IPS-18c (cell line): Measurements from ENCODE around the gene CDK14.

Experiments used
- H3K4me3 ChIP-seq: 2 replicates; pipeline ENCODE4 v1.7.0; 2013; ENCODE audit warnings: low read depth, mild to moderate bottlenecking, low read length, moderate library complexity; ENCODE audit not compliant: insufficient read depth
- H3K9me3 ChIP-seq: one replicate; pipeline ENCODE4 v1.6.1; 2013; ENCODE audit warnings: mild to moderate bottlenecking, low read length, moderate library complexity; ENCODE audit not compliant: control insufficient read depth, insufficient read depth

The CDK14 gene

DNA sequence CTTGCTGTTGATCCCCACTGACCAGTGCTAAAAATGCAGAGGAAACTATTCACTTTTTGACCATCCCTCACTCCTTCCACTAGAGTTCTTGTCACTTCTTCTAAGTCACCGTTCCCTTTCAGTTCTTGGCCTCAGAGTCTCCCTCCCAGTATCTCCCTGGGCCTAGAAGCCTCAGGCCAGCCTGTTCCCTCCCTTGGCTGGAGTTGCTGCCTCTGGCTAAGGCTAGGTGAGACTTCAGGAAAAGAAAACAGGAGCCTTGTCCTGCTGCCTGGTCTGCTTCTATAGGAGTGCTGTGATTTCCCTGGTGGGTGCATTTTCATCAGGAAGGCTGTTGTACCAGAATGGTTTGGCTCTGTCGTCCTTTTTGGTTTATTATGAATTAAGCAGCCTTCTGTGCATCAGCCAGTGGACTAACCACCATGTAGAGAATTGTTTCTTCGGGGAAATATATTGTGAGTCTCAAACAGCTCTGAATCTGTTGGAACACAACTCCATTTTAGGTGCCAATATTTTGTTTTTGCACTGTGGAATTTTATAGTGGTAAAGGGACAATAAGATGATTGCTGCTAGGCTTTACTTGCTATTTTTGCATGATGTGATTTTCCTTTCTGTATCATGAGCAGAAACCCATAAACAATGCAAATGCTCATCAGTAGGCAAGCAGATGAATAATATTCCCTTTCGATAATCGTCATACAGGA lies 434.7 kb downstream of the CDK14 start:
- no peak overlapping the region for H3K4me3 ChIP-seq
- H3K9me3 ChIP-seq: no peaks in the 10 kb centered on the region

DNA sequence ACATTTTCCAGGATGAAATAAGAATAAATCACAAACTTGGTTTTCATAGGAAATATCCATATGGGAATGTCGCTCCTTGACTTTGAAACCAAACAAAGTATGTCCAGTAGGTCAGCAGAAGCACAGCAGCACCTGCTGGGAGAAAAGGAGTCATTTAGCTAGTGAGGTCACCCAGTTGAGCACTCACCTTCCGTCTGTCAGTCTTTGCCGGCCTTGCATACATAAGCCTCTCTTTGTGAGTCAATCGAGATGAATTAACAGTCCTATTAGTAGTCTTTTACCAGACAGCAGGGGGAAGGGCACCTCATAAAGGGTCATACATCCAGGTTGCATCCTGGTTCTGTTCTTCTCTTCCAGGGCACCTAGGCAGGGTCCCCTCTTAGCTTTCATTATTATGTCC lies 435.6 kb downstream of the CDK14 start:
- Histone ChIP-seq H3K4me3 (no peak overlapping the region), H3K9me3 (no peaks in the 10 kb centered on the region)

DNA sequence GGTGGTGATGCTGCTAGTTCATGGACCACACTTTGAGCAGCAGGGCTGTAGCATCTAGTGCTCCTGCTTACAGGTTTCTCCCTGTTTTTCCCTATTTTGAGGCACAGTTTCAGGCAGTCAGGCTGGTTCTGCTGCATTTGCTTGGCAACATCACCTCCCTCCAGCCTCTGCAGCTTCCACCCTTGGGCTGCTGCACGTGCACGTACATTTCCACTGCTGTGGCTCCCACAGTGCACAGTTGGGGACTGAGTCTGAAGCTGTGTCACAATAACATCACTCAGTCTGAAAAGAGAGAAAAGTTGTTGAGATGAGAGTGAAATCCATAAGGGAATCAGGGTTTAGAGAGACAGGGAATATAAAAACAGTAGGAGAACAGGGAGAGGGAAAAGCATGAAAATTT lies 437.5 kb downstream of the CDK14 start:
- Histone ChIP-seq H3K4me3 (no peak overlapping the region), H3K9me3 (no peaks in the 10 kb centered on the region)

DNA sequence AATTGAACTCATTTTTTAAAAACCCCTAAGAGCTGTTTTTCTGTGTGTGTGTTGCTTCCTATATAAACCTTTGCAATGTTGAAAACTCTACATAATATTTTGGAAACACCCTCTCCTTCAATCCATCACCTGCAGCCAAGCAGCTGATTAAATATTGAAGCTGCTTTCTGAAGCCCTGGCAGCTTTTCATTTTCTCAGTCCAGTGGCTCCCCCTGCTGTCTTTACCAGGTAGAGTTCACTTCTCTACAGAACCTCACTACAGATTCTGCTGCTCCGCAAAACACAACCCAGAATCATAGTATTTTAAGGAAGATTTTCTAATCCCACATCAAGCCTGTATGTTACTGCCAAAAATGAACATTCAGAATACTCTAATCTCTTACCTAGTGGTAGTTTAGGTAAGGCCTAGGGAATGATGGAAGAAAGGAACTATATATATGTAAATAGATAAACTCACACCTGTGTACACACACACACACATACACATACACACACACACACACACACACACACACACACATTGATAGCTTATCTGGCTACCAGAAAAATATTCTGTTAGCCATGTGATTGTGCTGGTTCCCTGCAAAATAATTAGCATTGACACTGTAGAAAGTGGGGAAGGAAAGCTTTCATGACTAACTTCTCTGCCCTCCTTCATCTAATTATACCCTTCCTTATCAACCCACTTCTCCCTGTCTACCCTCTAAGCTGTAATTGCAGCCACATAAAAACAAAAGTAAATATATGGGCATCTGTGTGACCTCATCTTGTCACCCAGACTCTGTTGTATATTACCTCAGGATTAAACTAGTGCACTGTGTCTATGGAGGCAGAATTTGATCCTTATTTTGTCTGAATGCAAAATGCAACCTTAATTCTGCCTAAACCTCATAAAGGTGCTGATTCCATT lies 438.6 kb downstream of the CDK14 start:
- H3K9me3 ChIP-seq: no peaks in the 10 kb centered on the region

DNA sequence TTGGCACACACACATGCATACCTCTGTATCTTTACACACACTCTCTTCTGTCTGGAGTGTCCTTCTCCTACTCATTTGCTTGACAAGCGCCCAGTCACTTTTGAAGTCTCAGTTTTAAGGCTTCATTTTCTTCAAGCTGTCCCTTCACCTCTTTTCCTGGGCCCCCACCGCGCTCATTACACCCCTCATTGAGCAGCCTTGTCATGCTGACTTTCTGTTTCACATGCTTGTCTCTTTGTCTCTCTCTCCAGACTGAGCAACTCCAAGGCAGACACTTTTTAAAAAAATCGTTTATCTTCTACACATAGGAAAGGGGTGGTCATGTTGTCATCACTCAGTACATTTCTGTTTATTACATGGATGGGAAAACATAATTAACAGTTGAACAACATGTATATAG lies 442.9 kb downstream of the CDK14 start:
- no peaks in the 10 kb centered on the region for H3K9me3 ChIP-seq
- no peak overlapping the region for H3K4me3 ChIP-seq

More for the DNA sequence above, 438.6 kb downstream of the CDK14 start:
- no peak overlapping the region for H3K4me3 ChIP-seq

DNA sequence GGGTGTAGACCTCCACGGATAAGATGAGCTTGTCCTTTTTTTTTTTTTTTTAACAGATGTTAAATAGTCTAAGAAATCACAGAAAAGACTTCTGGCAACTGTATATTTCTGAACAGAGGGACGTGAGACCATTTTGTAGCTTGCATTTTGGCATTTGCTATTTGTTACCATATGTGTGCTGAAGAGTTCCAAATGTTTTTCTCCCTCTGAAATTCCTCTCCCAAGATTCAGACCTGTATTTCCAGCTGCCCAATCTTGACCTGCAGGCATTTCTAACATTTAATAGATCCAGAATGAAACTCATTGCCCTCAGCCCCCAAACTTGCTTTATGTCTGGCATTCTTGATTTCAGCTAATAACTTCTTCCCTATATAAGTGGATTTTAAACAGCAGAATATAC lies 445.0 kb downstream of the CDK14 start:
- H3K9me3 ChIP-seq: no peaks in the 10 kb centered on the region
- H3K4me3 ChIP-seq: no peak overlapping the region

DNA sequence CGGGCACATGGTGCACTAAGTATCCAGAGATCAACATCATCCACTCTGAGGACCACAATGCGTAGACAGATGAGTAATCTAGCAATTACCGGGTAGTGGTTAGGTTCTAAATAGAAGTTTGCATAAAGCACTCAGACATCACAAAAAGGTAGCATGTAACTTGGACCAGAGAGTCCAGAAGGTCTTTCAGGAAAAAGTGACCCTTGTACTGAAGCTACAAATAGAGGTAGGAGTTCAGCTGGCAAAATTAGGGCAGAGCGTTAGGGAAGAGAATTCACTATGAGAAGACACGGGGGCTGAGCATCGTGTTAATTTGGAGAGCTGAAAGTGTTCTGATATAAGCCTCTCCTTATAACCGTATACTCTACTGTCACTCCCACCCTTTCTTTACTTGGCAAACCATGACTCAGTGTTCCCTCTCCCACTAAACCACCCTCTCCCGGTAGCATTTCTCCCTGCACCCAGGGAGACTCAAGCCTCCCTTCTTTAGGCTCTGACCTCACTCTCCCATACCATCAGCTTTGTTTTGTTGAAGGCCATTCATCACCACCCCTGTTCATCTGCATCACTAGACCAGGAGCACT lies 445.9 kb downstream of the CDK14 start:
- H3K9me3 ChIP-seq: no peaks in the 10 kb centered on the region
- H3K4me3 ChIP-seq: no peak overlapping the region

DNA sequence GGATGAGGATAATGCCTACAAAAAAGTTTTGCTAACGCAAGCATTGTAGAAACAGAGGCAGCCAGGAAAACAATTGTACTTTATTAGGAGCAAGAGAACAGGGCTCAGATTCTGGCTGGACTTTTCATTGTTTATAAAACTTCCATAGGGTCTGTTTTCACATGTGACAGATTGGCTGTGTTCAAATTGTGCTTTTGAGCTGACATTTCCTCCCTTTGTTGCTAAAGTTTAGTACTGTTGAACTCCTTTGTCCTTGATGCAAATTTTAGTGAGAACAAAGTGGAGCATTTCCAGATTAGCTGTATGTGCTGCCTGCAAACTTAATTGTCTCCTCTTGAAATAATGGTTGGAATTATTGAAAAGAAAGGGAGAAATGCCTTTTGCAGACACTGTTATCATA lies 447.1 kb downstream of the CDK14 start:
- H3K9me3 ChIP-seq: no peaks in the 10 kb centered on the region
- H3K4me3 ChIP-seq: no peak overlapping the region

DNA sequence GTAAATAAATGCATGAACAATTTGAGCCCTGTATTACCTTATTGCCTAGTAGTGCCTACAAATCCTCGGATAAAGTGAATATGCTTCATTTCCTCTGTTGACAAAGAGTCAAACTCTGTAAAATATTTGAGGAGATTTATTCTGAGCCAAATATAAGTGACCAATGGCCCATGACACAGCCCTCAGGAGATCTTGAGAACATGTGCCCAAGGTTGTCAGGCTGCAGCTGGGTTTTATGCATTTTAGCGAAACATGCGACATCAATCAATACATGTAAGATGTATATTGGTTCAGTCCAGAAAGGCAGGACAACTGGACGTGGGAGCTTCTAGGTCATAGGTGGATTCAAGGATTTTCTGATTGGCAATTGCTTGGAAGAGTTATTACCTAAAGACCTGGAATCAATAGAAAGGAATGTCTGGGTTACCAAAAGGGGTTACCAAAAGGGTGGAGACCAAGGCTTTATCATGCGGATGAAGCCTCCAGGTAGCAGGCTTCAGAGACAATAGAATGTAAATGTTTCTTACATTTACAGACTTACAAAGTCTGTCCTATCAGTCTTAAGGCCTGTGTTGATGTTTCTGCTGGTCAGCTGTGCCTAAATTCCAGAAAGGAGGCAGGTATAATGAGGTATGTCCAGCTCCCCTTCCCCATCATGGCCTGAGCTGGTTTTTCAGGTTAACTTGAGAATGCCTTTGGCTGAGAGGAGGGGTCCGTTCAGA lies 448.0 kb downstream of the CDK14 start:
- H3K9me3 ChIP-seq: no peaks in the 10 kb centered on the region
- H3K4me3 ChIP-seq: no peak overlapping the region

DNA sequence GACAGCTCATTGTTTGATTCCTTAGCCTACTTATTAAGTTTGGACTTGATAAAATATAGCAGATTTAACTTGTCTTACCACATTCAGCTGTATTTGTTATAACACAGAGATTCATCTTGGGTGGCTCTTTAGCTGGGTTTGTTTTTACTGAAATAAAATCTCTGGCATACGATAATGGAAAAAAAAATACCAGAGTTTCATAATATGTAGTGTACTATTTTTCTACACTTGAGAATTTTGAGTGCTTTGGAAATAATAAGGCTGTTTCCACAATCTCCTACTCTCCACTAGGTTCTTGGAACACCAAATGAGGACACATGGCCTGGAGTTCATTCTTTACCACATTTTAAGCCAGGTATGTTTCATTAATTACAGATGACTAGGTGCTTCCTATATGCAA lies 449.5 kb downstream of the CDK14 start:
- Histone ChIP-seq H3K9me3 (no peaks in the 10 kb centered on the region), H3K4me3 (no peak overlapping the region)

DNA sequence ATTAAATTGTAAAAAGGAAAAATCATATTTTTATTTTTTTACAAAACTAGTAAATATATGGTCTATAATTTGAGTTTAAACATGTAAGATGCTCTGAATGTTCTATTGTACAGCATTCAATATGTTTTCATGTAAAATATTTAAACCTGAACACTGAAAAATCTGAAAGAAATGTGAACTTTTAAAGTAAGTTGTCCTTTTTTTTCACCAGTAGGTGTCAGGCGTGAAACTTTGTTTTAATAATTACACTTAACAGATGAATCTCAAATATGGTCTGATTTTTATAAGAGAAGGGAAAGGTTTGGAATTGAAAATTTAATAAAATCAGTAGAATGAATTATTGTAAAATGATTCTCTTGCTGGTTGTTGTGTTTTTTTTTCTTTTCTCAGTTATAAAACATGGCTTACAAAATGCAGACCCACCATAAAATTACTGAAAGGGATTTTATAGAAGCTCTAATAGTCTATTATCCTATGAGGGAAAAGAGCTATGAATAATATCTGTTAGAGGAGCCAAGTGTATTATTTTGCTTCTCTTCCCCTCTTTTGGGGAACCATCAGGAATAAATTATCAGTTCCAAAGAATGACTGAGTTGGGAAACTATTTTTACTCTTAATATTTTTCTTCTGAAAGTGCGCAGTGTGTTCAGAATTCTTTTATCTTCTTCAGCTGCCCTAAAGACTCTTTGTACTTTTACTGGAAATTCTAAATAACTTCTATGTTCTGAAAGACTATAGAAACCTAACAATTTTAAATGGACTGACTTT lies 450.4 kb downstream of the CDK14 start:
- H3K4me3 ChIP-seq: no peak overlapping the region
- H3K9me3 ChIP-seq: no peaks in the 10 kb centered on the region

DNA sequence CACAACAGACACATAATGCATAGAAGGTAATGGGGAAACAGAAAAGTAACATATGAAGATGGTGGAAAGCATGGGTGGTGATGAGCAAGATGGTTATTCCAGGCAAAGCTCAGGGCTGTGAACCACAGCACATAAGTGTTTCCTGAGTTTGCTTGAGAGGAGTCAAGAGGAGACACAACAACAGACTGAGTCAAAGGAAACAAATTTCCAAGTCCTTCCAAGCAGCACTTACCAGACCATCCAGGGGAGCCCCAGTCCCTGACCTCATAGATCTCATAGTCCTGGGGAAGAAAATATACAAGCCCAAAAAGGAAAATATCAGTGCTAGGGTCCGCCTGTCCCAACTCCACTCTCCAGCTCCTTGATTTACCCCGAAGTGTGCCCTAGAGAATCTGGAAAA lies 451.5 kb downstream of the CDK14 start:
- no peak overlapping the region for H3K4me3 ChIP-seq
- H3K9me3 ChIP-seq: no peaks in the 10 kb centered on the region

DNA sequence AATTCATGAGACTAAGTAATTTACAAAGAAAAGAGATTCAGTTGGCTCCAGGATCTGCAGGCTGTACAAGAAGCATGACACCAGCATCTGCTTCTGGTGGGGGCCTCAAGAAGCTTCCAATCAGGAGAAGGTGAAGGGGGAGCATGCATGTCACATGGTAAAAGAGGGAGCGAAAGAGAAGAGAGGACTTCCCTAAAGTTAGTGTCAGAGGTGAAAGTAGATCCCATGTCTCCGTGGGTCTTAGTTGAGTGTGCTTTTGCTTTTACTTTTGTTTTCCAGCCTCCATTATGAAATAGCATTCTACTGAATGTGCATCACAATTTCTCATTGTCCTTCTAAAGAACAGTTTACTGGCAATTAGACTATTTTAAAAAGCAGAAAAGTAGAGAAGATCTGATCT lies 454.6 kb downstream of the CDK14 start:
- Histone ChIP-seq H3K4me3 (no peak overlapping the region), H3K9me3 (no peaks in the 10 kb centered on the region)

DNA sequence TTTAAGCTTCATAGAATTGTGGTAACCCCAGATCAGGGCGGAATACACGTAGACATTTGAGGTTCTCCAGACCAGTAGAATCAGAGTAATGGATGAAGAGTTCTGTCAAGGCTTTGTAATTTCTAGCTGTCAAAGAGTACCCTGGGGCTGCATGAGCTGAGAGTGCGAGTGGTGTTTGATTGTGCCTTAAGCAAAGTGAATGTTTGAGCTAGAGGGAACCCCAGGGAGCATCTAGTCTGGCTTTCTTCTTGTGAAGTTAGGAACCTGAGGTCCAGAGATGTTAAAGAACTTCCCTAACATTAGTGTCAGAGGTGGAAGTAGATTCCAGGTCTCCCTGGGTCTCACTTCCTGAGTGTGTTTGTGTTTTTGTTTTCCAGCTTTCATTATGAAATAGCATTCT lies 455.8 kb downstream of the CDK14 start:
- H3K4me3 ChIP-seq: no peak overlapping the region
- no peaks in the 10 kb centered on the region for H3K9me3 ChIP-seq

DNA sequence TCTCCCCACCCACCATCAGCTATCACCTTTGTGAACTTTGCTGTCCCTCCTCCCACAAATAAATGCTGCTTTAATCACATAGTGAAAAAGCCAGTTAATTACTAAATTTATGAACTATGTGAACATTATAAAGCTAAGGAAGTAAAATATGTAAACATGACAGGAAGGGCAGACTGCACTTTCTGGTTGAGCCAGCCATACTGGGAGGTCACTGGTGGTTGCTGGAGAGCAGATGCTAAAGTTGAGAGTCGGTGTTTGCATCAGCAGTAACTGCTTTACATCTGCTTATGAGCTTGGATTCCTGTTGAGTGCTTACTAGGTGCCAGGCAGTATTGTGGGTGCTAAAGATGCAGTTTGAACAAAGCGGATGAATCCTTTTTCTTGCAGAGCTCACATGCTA lies 458.3 kb downstream of the CDK14 start:
- no peak overlapping the region for H3K4me3 ChIP-seq
- H3K9me3 ChIP-seq: no peaks in the 10 kb centered on the region

DNA sequence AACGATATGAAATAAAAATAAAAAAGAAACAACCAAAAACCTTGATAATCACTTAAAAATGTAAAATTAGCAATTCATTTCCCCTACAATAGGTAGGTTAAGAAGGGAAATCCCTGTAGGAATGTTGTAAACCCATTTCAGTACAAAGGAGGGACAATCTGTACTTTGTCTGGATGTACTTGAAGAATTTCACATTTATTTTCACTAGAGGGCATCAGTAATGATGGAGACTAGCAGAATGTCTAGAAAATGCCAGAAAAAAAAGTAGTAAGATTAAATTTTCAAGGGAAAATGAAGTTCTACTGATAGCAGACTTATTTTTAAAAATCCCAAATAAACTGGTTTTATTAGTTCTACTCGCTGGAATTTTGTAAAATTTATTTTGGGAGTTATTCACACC lies 459.1 kb downstream of the CDK14 start:
- H3K9me3 ChIP-seq: no peaks in the 10 kb centered on the region
- H3K4me3 ChIP-seq: no peak overlapping the region

DNA sequence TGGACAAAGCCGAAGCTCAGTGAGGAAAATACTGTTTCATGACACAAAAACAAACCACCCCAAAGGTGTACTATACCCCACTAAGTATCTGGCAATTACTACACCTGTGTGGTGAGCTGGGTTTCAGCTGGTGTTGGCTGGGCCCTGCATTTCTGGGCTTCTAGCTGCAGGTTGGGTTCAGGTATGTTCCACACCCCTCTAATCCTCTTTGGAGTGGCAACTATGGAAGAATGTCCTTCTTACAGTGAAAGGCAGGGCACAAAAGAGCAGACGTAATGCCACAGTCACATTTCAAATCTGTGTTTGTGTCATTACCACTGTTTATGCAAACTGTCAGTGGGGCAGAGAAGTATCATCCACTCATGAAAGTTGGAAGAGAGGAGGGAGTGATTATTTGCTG lies 466.6 kb downstream of the CDK14 start:
- Histone ChIP-seq H3K9me3 (no peaks in the 10 kb centered on the region), H3K4me3 (no peak overlapping the region)
